RWPE1 (cell line): ENCODE measurements around the gene CCDC88C.
A peak's percentile ranks its signal among the peaks of the same experiment; 100 is the strongest.

Source experiments
- CTCF ChIA-PET: fragments of 350-600 bp; sonication (Branson Sonifier 250); formaldehyde crosslinking; extraction: SDS; loops from one replicate; lab custom pipeline; 2021; lab: Yijun Ruan, JAX
- POLR2A ChIA-PET: fragments of 400-600 bp; formaldehyde crosslinking; extraction: SDS; loops from one replicate; lab custom pipeline; 2020; ENCODE audit warnings: antibody characterized with exemption; ENCODE audit not compliant: low non-redundant PET; lab: Yijun Ruan, JAX
- DNase-seq: peaks from one replicate; pipeline ENCODE4 v3.0.0; 2012; ENCODE audit warnings: low spot score
- H3K27ac ChIP-seq: fragments of 450-650 bp; 2 replicates; pipeline ENCODE4 v1.5.1; 2017
- TF ChIP-seq, protein P1 (sequence below): fragments of 450-650 bp; conservative IDR thresholded peaks from 2 replicates; pipeline ENCODE4 v1.5.1; 2017; ENCODE audit warnings: low read depth, mild to moderate bottlenecking

Gene CCDC88C, protein sequence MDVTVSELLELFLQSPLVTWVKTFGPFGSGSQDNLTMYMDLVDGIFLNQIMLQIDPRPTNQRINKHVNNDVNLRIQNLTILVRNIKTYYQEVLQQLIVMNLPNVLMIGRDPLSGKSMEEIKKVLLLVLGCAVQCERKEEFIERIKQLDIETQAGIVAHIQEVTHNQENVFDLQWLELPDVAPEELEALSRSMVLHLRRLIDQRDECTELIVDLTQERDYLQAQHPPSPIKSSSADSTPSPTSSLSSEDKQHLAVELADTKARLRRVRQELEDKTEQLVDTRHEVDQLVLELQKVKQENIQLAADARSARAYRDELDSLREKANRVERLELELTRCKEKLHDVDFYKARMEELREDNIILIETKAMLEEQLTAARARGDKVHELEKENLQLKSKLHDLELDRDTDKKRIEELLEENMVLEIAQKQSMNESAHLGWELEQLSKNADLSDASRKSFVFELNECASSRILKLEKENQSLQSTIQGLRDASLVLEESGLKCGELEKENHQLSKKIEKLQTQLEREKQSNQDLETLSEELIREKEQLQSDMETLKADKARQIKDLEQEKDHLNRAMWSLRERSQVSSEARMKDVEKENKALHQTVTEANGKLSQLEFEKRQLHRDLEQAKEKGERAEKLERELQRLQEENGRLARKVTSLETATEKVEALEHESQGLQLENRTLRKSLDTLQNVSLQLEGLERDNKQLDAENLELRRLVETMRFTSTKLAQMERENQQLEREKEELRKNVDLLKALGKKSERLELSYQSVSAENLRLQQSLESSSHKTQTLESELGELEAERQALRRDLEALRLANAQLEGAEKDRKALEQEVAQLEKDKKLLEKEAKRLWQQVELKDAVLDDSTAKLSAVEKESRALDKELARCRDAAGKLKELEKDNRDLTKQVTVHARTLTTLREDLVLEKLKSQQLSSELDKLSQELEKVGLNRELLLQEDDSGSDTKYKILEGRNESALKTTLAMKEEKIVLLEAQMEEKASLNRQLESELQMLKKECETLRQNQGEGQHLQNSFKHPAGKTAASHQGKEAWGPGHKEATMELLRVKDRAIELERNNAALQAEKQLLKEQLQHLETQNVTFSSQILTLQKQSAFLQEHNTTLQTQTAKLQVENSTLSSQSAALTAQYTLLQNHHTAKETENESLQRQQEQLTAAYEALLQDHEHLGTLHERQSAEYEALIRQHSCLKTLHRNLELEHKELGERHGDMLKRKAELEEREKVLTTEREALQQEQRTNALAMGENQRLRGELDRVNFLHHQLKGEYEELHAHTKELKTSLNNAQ (N-terminal part only)

DNA sequence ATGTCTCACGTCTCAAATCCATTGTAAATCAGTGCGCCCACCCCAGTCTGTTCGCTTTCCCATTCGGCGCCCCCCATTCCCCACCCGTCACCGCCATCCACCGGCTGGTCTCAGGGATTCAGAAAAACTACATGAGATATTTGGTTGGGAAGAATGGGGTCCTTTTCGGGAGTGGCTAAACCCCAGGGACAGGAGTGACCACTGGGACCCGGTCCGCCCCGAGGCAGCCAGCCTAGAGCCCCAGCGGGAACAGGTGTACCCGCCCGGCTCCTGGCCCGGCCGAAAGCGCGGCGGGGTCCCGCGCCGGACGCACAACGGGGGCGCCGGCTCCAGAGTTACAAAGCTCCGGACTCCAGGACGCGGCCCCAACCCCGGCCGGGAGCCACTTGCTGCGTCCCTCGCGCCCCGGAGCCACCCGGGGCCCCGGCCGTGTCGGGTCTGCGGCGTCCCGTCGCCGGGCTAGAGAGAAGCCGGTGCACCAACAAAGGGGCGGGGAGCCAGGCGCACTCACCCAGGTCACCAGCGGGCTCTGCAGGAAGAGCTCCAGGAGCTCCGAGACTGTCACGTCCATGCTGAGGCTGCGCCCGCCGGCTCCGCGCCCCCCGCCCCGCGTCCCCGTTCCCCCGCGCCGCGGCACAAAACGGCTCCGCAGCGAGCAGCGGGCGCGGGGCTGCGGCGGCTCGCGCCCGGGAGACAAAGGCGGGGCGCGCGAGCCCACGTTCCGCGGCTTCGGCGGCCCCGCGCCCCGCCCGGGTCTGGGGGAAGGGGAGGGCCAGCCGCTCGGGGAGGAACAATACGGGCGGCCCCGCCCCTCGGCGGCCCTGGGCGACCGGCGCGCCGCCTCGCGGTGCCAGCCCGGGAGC lies at the start of gene CCDC88C:
CCDC88C (minus strand) TSS at position 701 of the 863 bp plus-strand sequence; CDS start at position 571, 130 bp downstream.
- CTCF ChIA-PET, result interaction anchor here (0.6 to 2.8 kb wide), 5 partner anchors 78 to 259 kb away, joined by 3 to 27 read pairs (median 4); no protein-coding TSS in a partner anchor
- DNase-seq, result peak; percentile 70
- POLR2A ChIA-PET, result interaction anchor here (0.6 kb wide), 1 partner anchor 93 kb away, joined by 3 read pairs; no protein-coding TSS in a partner anchor
- TF ChIP-seq, protein P1, sequence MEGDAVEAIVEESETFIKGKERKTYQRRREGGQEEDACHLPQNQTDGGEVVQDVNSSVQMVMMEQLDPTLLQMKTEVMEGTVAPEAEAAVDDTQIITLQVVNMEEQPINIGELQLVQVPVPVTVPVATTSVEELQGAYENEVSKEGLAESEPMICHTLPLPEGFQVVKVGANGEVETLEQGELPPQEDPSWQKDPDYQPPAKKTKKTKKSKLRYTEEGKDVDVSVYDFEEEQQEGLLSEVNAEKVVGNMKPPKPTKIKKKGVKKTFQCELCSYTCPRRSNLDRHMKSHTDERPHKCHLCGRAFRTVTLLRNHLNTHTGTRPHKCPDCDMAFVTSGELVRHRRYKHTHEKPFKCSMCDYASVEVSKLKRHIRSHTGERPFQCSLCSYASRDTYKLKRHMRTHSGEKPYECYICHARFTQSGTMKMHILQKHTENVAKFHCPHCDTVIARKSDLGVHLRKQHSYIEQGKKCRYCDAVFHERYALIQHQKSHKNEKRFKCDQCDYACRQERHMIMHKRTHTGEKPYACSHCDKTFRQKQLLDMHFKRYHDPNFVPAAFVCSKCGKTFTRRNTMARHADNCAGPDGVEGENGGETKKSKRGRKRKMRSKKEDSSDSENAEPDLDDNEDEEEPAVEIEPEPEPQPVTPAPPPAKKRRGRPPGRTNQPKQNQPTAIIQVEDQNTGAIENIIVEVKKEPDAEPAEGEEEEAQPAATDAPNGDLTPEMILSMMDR, result no peak
- H3K27ac ChIP-seq, result peak within 1 kb of the TSS; percentile 91

DNA sequence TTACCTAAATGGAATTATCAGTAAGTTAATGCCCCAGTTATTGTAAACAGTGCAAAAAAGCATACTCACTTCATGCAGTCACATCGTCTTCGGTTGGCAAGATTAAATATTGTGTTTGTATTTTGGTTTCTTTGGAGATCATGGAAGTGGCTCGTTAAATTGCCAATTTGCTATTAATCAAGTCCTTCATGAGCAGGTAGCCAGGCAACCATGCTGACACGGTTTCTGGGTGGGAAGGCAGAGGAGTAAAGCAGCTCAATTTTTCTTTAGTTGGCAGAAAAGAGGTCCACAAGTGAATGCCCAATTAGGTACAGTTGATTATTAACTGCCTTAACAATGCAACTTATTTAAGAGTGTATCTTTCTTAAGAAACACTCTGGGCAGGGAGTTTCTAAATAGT lies 48.6 kb upstream of the CCDC88C start:
- POLR2A ChIA-PET, result no interaction called here
- CTCF ChIA-PET, result no interaction called here
- DNase-seq, result no peak
- TF ChIP-seq, protein P1, result no peak
- H3K27ac ChIP-seq, result no peak overlapping the region

DNA sequence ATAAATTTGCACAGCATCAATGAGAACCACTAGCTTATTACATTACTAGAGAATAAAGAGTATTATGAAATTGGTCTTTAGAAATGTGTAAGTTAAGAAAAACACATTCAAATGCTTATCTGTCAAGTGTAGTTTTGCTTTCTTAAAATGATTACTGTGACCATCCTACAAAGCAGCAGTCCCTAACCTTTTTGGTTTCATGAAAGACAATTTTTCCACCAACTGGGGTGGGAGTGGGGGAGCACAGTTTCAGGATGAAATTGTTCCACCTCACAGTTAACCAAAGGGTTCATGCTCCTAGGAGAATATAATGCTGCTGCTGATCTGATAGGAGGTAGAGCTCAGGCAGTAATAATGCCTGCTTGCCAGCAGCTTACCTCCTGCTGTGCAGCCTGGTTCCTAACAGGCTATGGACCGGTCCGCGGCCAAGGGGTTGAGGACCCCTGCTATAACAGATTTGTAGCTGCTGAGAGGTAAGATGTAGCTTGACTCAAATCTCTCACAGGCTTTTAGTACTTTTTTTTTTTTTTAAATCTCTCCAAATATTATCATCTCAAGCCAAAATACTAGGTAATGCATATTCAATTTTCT lies 47.1 kb upstream of the CCDC88C start:
- H3K27ac ChIP-seq, result no peak overlapping the region
- DNase-seq, result no peak
- CTCF ChIA-PET, result interaction anchor here (0.5 kb wide), 1 partner anchor 494 kb away, joined by 4 read pairs; no protein-coding TSS in a partner anchor
- TF ChIP-seq, protein P1, result no peak
- POLR2A ChIA-PET, result no interaction called here

DNA sequence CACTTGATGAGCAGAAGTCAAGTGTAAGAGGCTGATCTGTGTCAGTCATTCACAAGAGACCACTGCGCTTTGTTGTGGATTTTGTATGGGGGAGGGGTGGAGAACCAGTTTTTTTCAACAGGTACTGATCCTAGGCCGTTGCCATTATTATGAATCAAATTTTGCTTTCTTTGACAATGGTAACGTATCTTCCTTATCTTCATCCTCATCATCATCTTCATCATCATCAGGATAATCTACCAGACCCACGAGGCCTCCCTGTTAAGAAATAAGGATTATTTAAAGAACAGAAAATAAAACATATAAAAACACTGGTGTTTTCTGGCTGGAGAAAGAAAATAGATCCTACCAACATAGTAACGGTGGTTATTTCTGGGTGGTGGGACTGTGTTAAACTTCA lies 41.0 kb upstream of the CCDC88C start:
- TF ChIP-seq, protein P1, result no peak
- H3K27ac ChIP-seq, result no peak overlapping the region
- ChIA-PET CTCF (interaction anchor here (0.6 kb wide), 1 partner anchor 134 kb away, joined by 4 read pairs; no protein-coding TSS in a partner anchor), POLR2A (no interaction called here)
- DNase-seq, result no peak

DNA sequence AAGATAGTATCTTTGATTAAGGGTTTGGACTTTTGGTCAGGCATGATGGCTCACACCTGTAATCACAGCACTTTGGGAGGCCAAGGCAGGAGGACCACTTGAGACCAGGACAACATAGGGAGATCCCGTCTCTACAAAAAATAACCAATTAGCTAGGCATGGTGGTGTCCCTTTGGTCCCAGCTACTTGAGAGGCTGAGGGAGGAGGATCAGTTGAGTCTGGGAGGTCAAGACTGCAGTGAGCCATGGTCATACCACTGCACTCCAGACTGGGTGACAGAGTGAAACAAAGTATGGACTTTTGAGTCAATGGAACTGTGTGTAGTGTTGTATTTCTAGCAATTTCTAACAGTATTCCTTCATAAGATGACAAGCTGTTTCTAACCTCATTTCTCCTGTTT lies 38.7 kb upstream of the CCDC88C start:
- no peak for DNase-seq
- ChIA-PET CTCF (no interaction called here), POLR2A (no interaction called here)
- TF ChIP-seq, protein P1, result no peak
- no peak overlapping the region for H3K27ac ChIP-seq
